K562 (cell line): ENCODE data around the gene HAGHL.
A peak's percentile ranks its signal among the peaks of the same experiment; 100 is the strongest.

Source experiments
- EZH2 ChIP-seq: IDR thresholded peaks from 2 replicates; pipeline ENCODE4 v1.6.1; 2012; ENCODE audit warnings: low read depth, mild to moderate bottlenecking, inconsistent platforms, low read length, borderline replicate concordance
- MAX ChIP-seq: sonication (generic); formaldehyde crosslinking; IDR thresholded peaks from 2 replicates; pipeline ENCODE4 v1.9.0; 2022; ENCODE audit warnings: mild to moderate bottlenecking, missing genetic modification reagents
- SMAD4 ChIP-seq: fragments of 250-450 bp; sonication (Bioruptor Pico); conservative IDR thresholded peaks from 2 replicates; pipeline ENCODE4 v1.8.0; 2021; ENCODE audit warnings: inconsistent platforms, mild to moderate bottlenecking, moderate library complexity
- UBTF ChIP-seq, 2 experiments: IDR thresholded peaks; 2 replicates each; pipeline ENCODE4 v1.6.1; 2012; ENCODE audit warnings: improper control_type of control experiment in 2 of 2, low read depth in 2 of 2, low read length in 2 of 2, borderline replicate concordance in 1 of 2
- ZNF707 ChIP-seq: fragments of 250-450 bp; sonication (Bioruptor Pico); conservative IDR thresholded peaks from 2 replicates; pipeline ENCODE4 v1.8.0; 2022; ENCODE audit warnings: inconsistent platforms, mild to moderate bottlenecking, moderate library complexity

GRCh38 chr16:707062-707538 lies 19.8 kb upstream of the HAGHL start:
- TF ChIP-seq EZH2 (no peak), MAX (CRISPR knock-in tag) (no peak), ZNF707 (CRISPR knock-in tag) (no peak), SMAD4 (CRISPR knock-in tag) (no peak), UBTF (IDR thresholded peaks at IDR 0.05; ENCODE audit: borderline replicate concordance in 1 of 2, low read depth in 2 of 2, low read length in 2 of 2) (0 out of 4 replicates have a peak, but pooled peaks of 1 of the 2 experiments have one; percentile 1)
